Prostate gland (tissue), 2 donors: ENCODE data around the gene SYT12. TPM values are rescaled to one million over a fixed set of nuclear protein-coding genes. Genes with fewer than 3 reads are reported as not detected.
A peak's percentile ranks its signal among the peaks of the same experiment; 100 is the strongest.

ENCODE experiments used
- DNase-seq: peaks from one replicate; pipeline ENCODE4 v3.0.0-alpha.2; 2019; ENCODE audit warnings: low spot score
- H3K27ac ChIP-seq, 2 donors: fragments of 200-600 bp; sonication (generic); 2 replicates each; pipeline ENCODE4 v1.5.1; 2017 to 2019
- H3K27me3 ChIP-seq: fragments of 200-600 bp; sonication (generic); replicated peaks from 2 replicates; pipeline ENCODE4 v1.5.1; 2019; ENCODE audit not compliant: insufficient read depth
- H3K36me3 ChIP-seq, 2 donors: fragments of 200-600 bp; sonication (generic); 1 replicate in 1 of 2; 2 replicates in 1 of 2; pipeline versions ENCODE4 v1.5.1 to v1.8.1; 2017 to 2019
- H3K4me1 ChIP-seq: fragments of 200-600 bp; sonication (generic); replicated peaks from 2 replicates; pipeline ENCODE4 v1.5.1; 2019
- H3K4me3 ChIP-seq, 2 donors: fragments of 200-600 bp; sonication (generic); 2 replicates each; pipeline ENCODE4 v1.5.1; 2017 to 2019
- H3K9me3 ChIP-seq: fragments of 200-600 bp; sonication (generic); 2 replicates; pipeline ENCODE4 v1.5.1; 2017
- POLR2A ChIP-seq: fragments of 450-650 bp; IDR thresholded peaks from one replicate; pipeline ENCODE4 v1.6.1; 2016; ENCODE audit warnings: antibody characterized with exemption, mild to moderate bottlenecking
- POLR2AphosphoS5 ChIP-seq: sonication (generic); formaldehyde crosslinking; IDR thresholded peaks from one replicate; pipeline ENCODE4 v1.6.1; 2017; ENCODE audit warnings: antibody characterized with exemption
- WGBS: methylation state at CpG from one replicate; pipeline ENCODE4 v1.1.5; 2018; 5-methylcytosine and 5-hydroxymethylcytosine counted together
- intact Hi-C: fragments of 100-400 bp; cut with DNase I; formaldehyde crosslinking; loops from one replicate; pipeline ENCODE4 v1.14.2; 2022
- total RNA-seq, 2 donors: library from RNA; depleted of rRNA; stranded (reverse); fragments of >200 nt; gene quantifications; one replicate each; pipeline ENCODE4 v1.1.0, GENCODE V29; 2016
- TF ChIP-seq, protein P1 (sequence below), 4 experiments: fragments of 200-600 bp in 2 of 4; fragments of 450-650 bp in 2 of 4; sonication (generic) in 2 of 4; IDR thresholded peaks; 1 replicate in 3 of 4; 2 replicates in 1 of 4; pipeline ENCODE4 v1.5.1; 2016 to 2019; ENCODE audit warnings: antibody characterized with exemption in 4 of 4, mild to moderate bottlenecking in 2 of 4, moderate library complexity in 2 of 4

Gene SYT12
- total RNA-seq, 2 donors from 2014 or later = 2.1 to 3.4 TPM

DNA sequence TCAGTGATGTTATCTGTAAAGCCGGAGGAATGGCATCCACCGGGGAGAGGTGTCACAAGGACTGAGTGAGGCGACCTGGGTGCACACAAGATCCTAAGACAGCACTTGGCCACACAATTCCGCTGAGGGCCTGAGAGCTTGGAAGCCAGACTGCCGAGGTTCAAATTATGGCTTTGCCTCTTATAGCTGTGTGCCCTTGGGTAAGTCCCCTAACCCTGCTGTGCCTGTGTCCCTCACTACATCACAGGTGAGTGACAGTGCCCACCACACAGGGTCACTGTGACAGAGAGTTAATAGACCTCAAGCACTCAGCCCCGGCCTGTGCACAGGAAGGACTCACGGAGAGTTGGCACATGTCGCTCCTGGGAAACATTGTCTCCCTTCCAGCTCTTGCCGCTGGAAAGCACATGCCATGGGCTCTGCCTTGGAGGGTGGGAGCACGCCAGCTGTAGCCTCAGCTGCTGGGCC lies 34.3 kb downstream of the SYT12 start:
- intact Hi-C loops = no loop called here
- Histone ChIP-seq H3K4me1 (peaks cover 12% of the 10 kb centered on the region), H3K27me3 (no peaks in the 10 kb centered on the region), H3K36me3 (no peaks in the 10 kb centered on the region), H3K9me3 (no peaks in the 10 kb centered on the region), H3K4me3 (peak overlapping the region; percentile 55 to 56), H3K27ac (peak overlapping the region; percentile 66)
- 22% methylated on average over 10 of the region's 10 CpGs for WGBS
- no peak for TF ChIP-seq POLR2A
- TF ChIP-seq, protein P1, sequence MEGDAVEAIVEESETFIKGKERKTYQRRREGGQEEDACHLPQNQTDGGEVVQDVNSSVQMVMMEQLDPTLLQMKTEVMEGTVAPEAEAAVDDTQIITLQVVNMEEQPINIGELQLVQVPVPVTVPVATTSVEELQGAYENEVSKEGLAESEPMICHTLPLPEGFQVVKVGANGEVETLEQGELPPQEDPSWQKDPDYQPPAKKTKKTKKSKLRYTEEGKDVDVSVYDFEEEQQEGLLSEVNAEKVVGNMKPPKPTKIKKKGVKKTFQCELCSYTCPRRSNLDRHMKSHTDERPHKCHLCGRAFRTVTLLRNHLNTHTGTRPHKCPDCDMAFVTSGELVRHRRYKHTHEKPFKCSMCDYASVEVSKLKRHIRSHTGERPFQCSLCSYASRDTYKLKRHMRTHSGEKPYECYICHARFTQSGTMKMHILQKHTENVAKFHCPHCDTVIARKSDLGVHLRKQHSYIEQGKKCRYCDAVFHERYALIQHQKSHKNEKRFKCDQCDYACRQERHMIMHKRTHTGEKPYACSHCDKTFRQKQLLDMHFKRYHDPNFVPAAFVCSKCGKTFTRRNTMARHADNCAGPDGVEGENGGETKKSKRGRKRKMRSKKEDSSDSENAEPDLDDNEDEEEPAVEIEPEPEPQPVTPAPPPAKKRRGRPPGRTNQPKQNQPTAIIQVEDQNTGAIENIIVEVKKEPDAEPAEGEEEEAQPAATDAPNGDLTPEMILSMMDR (IDR thresholded peaks at IDR 0.05) = no peak
- DNase-seq = peak; percentile 21

DNA sequence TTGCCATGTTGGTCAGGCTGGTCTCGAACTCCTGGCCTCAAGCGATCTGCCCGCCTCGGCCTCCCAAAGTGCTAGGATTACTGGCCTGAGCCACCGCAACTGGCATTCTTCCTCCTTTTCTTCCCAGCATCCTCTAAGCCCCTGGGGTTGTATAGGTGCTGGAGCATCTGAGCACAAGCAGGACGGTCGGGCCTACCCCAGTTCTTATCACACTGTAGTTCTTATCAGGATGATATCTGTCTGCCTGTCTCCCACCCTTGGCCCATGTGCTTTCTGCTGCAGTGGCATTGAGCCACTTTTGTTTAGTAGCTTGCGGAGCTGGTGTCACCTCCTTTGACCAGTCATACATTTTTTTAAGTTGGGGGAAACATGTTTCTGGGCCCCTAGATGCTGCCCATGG lies 35.6 kb downstream of the SYT12 start:
- H3K36me3 ChIP-seq = no peaks in the 10 kb centered on the region
- TF ChIP-seq, protein P1 (IDR thresholded peaks at IDR 0.05) = no peak
- TF ChIP-seq POLR2A (no peak), POLR2AphosphoS5 (no peak)
- no peaks in the 10 kb centered on the region for H3K27me3 ChIP-seq
- 79% methylated on average over 8 of the region's 8 CpGs for WGBS
- no peak for DNase-seq
- no peaks in the 10 kb centered on the region for H3K9me3 ChIP-seq
- intact Hi-C loops = no loop called here
- H3K4me3 ChIP-seq = no peak overlapping the region
- no peak overlapping the region for H3K27ac ChIP-seq
- H3K4me1 ChIP-seq = peaks cover 12% of the 10 kb centered on the region

DNA sequence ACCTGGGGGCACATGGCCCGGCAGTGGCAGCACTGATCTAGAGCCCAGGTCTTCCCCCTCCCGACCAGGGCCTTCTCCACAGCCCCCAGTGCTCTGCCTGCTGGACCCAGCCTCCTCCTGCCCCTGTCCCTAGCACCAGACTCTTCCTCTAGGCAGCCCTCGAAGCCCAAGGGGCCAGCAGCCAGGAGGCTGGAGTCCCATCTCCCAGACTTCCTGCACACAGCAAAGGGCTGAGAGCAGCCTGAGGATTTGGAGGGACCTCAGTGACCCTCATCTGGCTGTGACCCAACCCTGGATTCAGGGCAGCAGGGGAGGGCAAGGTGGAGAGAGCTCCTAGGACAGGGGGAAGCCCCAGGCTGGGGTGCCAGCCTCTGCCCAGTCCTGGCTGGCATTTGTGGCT lies 36.7 kb downstream of the SYT12 start:
- Histone ChIP-seq H3K27me3 (no peaks in the 10 kb centered on the region), H3K36me3 (no peaks in the 10 kb centered on the region), H3K9me3 (no peaks in the 10 kb centered on the region), H3K4me1 (peaks cover 12% of the 10 kb centered on the region), H3K27ac (no peak overlapping the region), H3K4me3 (no peak overlapping the region)
- 97% methylated on average over 2 of the region's 3 CpGs for WGBS
- TF ChIP-seq POLR2AphosphoS5 (no peak), POLR2A (no peak)
- TF ChIP-seq, protein P1 (IDR thresholded peaks at IDR 0.05) = no peak
- intact Hi-C loops = no loop called here
- DNase-seq = no peak

DNA sequence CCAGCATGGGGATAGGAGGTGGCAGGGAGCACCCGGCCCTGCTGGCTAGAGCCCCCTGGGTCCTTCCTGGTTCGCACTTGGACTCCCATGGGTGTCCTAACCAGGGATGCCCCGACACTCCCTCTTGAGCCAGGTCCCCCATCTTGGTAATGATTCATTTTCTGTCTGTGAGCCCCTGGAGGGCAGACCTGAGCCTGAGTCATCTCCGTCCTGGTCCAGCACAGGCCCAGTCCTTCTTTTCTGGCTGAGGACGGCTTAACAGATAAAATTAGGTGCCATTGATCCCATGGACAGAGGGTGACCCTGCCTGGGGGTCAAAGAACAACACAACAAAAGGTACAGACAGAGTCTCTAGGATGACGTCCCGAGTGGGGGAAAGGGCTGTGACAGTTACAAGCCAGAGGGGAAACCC lies 37.2 kb downstream of the SYT12 start:
- intact Hi-C loops = no loop called here
- no peaks in the 10 kb centered on the region for H3K36me3 ChIP-seq
- WGBS = 89% methylated on average over 7 of the region's 7 CpGs
- no peaks in the 10 kb centered on the region for H3K9me3 ChIP-seq
- no peak overlapping the region for H3K4me3 ChIP-seq
- no peak for DNase-seq
- no peaks in the 10 kb centered on the region for H3K27me3 ChIP-seq
- H3K4me1 ChIP-seq = peaks cover 12% of the 10 kb centered on the region
- TF ChIP-seq, protein P1 (IDR thresholded peaks at IDR 0.05) = no peak
- TF ChIP-seq POLR2AphosphoS5 (no peak), POLR2A (no peak)
- H3K27ac ChIP-seq = no peak overlapping the region

DNA sequence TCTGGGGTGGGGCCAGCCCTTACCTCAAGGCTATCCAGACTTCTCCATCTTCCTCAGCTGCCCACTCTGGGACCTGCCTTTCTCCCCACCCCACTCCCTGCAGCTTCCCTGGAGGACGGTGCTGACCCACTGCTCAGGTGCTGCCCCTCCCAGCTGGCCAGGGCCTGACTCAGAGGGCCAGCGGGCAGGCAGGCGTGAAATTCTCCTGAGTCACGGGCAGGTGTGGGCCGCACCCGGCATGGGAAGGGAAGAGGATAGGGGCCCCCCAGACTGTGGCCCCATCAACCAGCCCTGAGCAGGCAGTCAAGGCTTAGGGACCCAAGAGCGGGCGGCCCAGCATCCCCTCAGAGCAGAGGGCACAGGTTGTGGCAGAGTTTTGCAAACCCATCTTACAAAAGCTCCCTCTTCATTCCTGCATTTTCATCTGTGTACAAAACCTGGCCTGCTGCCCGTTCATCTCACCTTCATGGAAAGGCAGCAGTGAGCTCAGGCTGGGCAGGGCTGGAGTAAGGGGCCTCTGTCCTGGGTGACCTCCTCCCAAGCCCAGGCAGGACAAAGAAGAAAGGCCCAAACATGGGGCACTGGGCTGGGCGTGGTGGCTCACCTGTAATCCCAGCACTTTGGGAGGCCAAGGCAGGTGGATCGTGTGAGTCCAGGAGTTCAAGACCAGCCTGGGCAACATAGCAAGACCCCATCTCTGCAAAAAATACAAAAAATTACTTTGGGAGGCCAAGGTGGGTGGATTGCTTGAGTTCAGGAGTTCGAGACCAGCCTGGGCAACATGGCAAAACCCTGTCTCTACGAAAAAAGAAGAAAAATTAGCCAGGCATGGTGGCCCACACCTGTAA lies 39.8 kb downstream of the SYT12 start:
- WGBS = 77% methylated on average over 13 of the region's 13 CpGs
- no peaks in the 10 kb centered on the region for H3K4me1 ChIP-seq
- no peaks in the 10 kb centered on the region for H3K9me3 ChIP-seq
- H3K36me3 ChIP-seq = no peaks in the 10 kb centered on the region
- H3K27ac ChIP-seq = no peak overlapping the region
- H3K27me3 ChIP-seq = no peaks in the 10 kb centered on the region
- H3K4me3 ChIP-seq = no peak overlapping the region
- DNase-seq = no peak
- TF ChIP-seq, protein P1 (IDR thresholded peaks at IDR 0.05) = no peak
- TF ChIP-seq POLR2A (no peak), POLR2AphosphoS5 (no peak)
- intact Hi-C loops = no loop called here
